Measurements from ENCODE around the gene AGMO.

Gene AGMO

GRCh38 chr7:15430911-15431310, 130.9 kb downstream of the AGMO start:
- H3K4me2 ChIP-seq = no peak overlapping the region
- no peaks in the 10 kb centered on the region for H3K36me3 ChIP-seq
- H4K20me1 ChIP-seq = no peaks in the 10 kb centered on the region
- no peak overlapping the region for H3K27ac ChIP-seq
- H3K27me3 ChIP-seq = no peaks in the 10 kb centered on the region
- no peaks in the 10 kb centered on the region for H3K9me3 ChIP-seq (replicated peaks in 1 of 11)
- H3K9ac ChIP-seq = no peak overlapping the region
- H3K4me1 ChIP-seq = no peaks in the 10 kb centered on the region
- H3K4me3 ChIP-seq = no peak overlapping the region
- TF ChIP-seq Cebpa-rat (IDR thresholded peaks at IDR 0.05) = no peak

GRCh38 chr7:15430191-15430590, 131.6 kb downstream of the AGMO start:
- Histone ChIP-seq H3K4me1 (no peaks in the 10 kb centered on the region), H4K20me1 (no peaks in the 10 kb centered on the region), H3K4me3 (no peak overlapping the region), H3K27ac (no peak overlapping the region), H3K9me3 (replicated peaks in 1 of 11) (no peaks in the 10 kb centered on the region), H3K36me3 (no peaks in the 10 kb centered on the region), H3K4me2 (no peak overlapping the region), H3K9ac (no peak overlapping the region), H3K27me3 (no peaks in the 10 kb centered on the region)
- no peak for TF ChIP-seq Cebpa-rat (IDR thresholded peaks at IDR 0.05)

- TF ChIP-seq Cebpa-rat (IDR thresholded peaks at IDR 0.05) = no peak
- H3K27ac ChIP-seq = no peak overlapping the region
- no peaks in the 10 kb centered on the region for H3K36me3 ChIP-seq
- no peak overlapping the region for H3K4me3 ChIP-seq
- H3K9me3 ChIP-seq (replicated peaks in 1 of 11) = no peaks in the 10 kb centered on the region
- H3K27me3 ChIP-seq = no peaks in the 10 kb centered on the region
- no peak overlapping the region for H3K4me2 ChIP-seq
- no peak overlapping the region for H3K9ac ChIP-seq
- H3K4me1 ChIP-seq = no peaks in the 10 kb centered on the region
- no peaks in the 10 kb centered on the region for H4K20me1 ChIP-seq
Measured at GRCh38 chr7:15424468-15424867, 137.3 kb downstream of the AGMO start.

- H3K27me3 ChIP-seq = no peaks in the 10 kb centered on the region
- H3K9ac ChIP-seq = no peak overlapping the region
- H4K20me1 ChIP-seq = no peaks in the 10 kb centered on the region
- TF ChIP-seq Cebpa-rat (IDR thresholded peaks at IDR 0.05) = no peak
- no peaks in the 10 kb centered on the region for H3K36me3 ChIP-seq
- no peak overlapping the region for H3K4me2 ChIP-seq
- H3K27ac ChIP-seq = no peak overlapping the region
- no peaks in the 10 kb centered on the region for H3K4me1 ChIP-seq
- no peak overlapping the region for H3K4me3 ChIP-seq
- H3K9me3 ChIP-seq (replicated peaks in 1 of 11) = 0 out of 22 replicates have a peak, but pooled peaks cover 0 to 5% (median 0%) of the 10 kb centered on the region in 11 experiments
Measured at GRCh38 chr7:15419596-15419995, 142.2 kb downstream of the AGMO start.

GRCh38 chr7:15418264-15418663, 143.6 kb downstream of the AGMO start:
- Histone ChIP-seq H3K27ac (no peak overlapping the region), H3K4me2 (no peak overlapping the region), H3K36me3 (no peaks in the 10 kb centered on the region), H4K20me1 (no peaks in the 10 kb centered on the region), H3K27me3 (no peaks in the 10 kb centered on the region), H3K4me1 (no peaks in the 10 kb centered on the region), H3K9me3 (replicated peaks in 1 of 11) (0 out of 22 replicates have a peak, but pooled peaks cover 0 to 8% (median 0%) of the 10 kb centered on the region in 11 experiments), H3K9ac (no peak overlapping the region), H3K4me3 (no peak overlapping the region)
- no peak for TF ChIP-seq Cebpa-rat (IDR thresholded peaks at IDR 0.05)

GRCh38 chr7:15417341-15417988, 144.3 kb downstream of the AGMO start:
- Histone ChIP-seq H4K20me1 (no peaks in the 10 kb centered on the region), H3K4me3 (no peak overlapping the region), H3K27ac (no peak overlapping the region), H3K27me3 (no peaks in the 10 kb centered on the region), H3K4me1 (no peaks in the 10 kb centered on the region), H3K9me3 (replicated peaks in 1 of 11) (0 out of 22 replicates have a peak, but pooled peaks cover 0 to 8% (median 0%) of the 10 kb centered on the region in 11 experiments), H3K9ac (no peak overlapping the region), H3K4me2 (no peak overlapping the region), H3K36me3 (no peaks in the 10 kb centered on the region)
- no peak for TF ChIP-seq Cebpa-rat (IDR thresholded peaks at IDR 0.05)

- Histone ChIP-seq H3K27me3 (no peaks in the 10 kb centered on the region), H3K36me3 (no peaks in the 10 kb centered on the region), H3K9me3 (replicated peaks in 1 of 11) (0 out of 22 replicates have a peak, but pooled peaks cover 0 to 8% (median 0%) of the 10 kb centered on the region in 11 experiments), H3K9ac (no peak overlapping the region), H4K20me1 (no peaks in the 10 kb centered on the region), H3K4me3 (no peak overlapping the region), H3K4me1 (peaks cover 0 to 11% (median 7%) of the 10 kb centered on the region in 10 experiments; a peak in 9 of 20 replicates), H3K27ac (no peak overlapping the region), H3K4me2 (no peak overlapping the region)
- no peak for TF ChIP-seq Cebpa-rat (IDR thresholded peaks at IDR 0.05)
Measured at GRCh38 chr7:15411019-15411418, 150.8 kb downstream of the AGMO start.

- H3K27me3 ChIP-seq = no peaks in the 10 kb centered on the region
- H4K20me1 ChIP-seq = no peaks in the 10 kb centered on the region
- peaks cover 0 to 11% (median 7%) of the 10 kb centered on the region in 10 experiments; a peak in 9 of 20 replicates for H3K4me1 ChIP-seq
- H3K27ac ChIP-seq = peak overlapping the region in 1 of 11 experiments; percentile 12; a peak in 1 of 22 replicates
- H3K4me2 ChIP-seq = peak overlapping the region in 8 of 11 experiments; percentile 7 to 46 (median 30); a peak in 8 of 22 replicates
- H3K9ac ChIP-seq = no peak overlapping the region
- H3K36me3 ChIP-seq = no peaks in the 10 kb centered on the region
- no peak overlapping the region for H3K4me3 ChIP-seq
- TF ChIP-seq Cebpa-rat (IDR thresholded peaks at IDR 0.05) = peak in 1 of 11 experiments; percentile 31; a peak in 1 of 22 replicates
- no peaks in the 10 kb centered on the region for H3K9me3 ChIP-seq (replicated peaks in 1 of 11)
Measured at GRCh38 chr7:15407910-15408309, 153.9 kb downstream of the AGMO start.

- Histone ChIP-seq H3K4me1 (peaks cover 0 to 11% (median 7%) of the 10 kb centered on the region in 10 experiments; a peak in 9 of 20 replicates), H3K9me3 (replicated peaks in 1 of 11) (no peaks in the 10 kb centered on the region), H3K27me3 (no peaks in the 10 kb centered on the region), H4K20me1 (no peaks in the 10 kb centered on the region), H3K9ac (no peak overlapping the region), H3K4me2 (no peak overlapping the region), H3K36me3 (no peaks in the 10 kb centered on the region), H3K27ac (no peak overlapping the region), H3K4me3 (no peak overlapping the region)
- no peak for TF ChIP-seq Cebpa-rat (IDR thresholded peaks at IDR 0.05)
Measured at GRCh38 chr7:15403751-15404150, 158.1 kb downstream of the AGMO start.

GRCh38 chr7:15403315-15403714, 158.5 kb downstream of the AGMO start:
- H3K9me3 ChIP-seq (replicated peaks in 1 of 11) = no peaks in the 10 kb centered on the region
- no peak for TF ChIP-seq Cebpa-rat (IDR thresholded peaks at IDR 0.05)
- H4K20me1 ChIP-seq = no peaks in the 10 kb centered on the region
- no peak overlapping the region for H3K4me3 ChIP-seq
- no peaks in the 10 kb centered on the region for H3K27me3 ChIP-seq
- peaks cover 0 to 8% (median 6%) of the 10 kb centered on the region in 10 experiments; a peak in 9 of 20 replicates for H3K4me1 ChIP-seq
- H3K4me2 ChIP-seq = no peak overlapping the region
- H3K9ac ChIP-seq = no peak overlapping the region
- no peak overlapping the region for H3K27ac ChIP-seq
- no peaks in the 10 kb centered on the region for H3K36me3 ChIP-seq
